SK-N-SH (cell line): Measurements from ENCODE around the gene MEG3. TPM values are rescaled to one million over a fixed set of nuclear protein-coding genes. Genes with fewer than 3 reads are reported as not detected.

Source experiments
- CTCF ChIA-PET: fragments of 300-600, 350-600 bp; formaldehyde crosslinking; extraction: SDS; loops from one replicate; lab custom pipeline; 2021; lab: Yijun Ruan, JAX
- POLR2A ChIA-PET: fragments of 350-600 bp; sonication (Branson Sonifier 250); formaldehyde crosslinking; extraction: SDS; loops from one replicate; lab custom pipeline; 2020; ENCODE audit warnings: antibody characterized with exemption, inconsistent platforms; lab: Yijun Ruan, JAX
- DNase-seq: peaks from one replicate; pipeline ENCODE4 v3.0.0; 2012
- H2AFZ ChIP-seq: fragments of 200-600 bp; sonication (generic); 2 replicates; pipeline ENCODE4 v1.8.1; 2016; ENCODE audit warnings: antibody characterized with exemption, mild to moderate bottlenecking, low read depth
- H3F3A ChIP-seq: fragments of 200-600 bp; sonication (generic); replicated peaks from 2 replicates; pipeline ENCODE3; 2016; ENCODE audit warnings: antibody characterized with exemption, mild to moderate bottlenecking; ENCODE audit not compliant: insufficient read depth
- H3K27ac ChIP-seq, 2 experiments: fragments of 200-500 bp in 1 of 2; fragments of 200-600 bp in 1 of 2; sonication (Bioruptor generic) in 1 of 2; sonication (generic), shearing (Covaris generic) in 1 of 2; 2 replicates each; pipeline versions ENCODE4 v1.5.1 to v1.6.1; 2014 to 2016; ENCODE audit warnings: low read depth in 2 of 2, inconsistent platforms in 1 of 2, low read length in 1 of 2, mild to moderate bottlenecking in 1 of 2, mixed read lengths in 1 of 2
- H3K27me3 ChIP-seq: fragments of 200-600 bp; sonication (generic), shearing (Covaris generic); 2 replicates; pipeline ENCODE4 v1.6.1; 2016; ENCODE audit warnings: mixed run types; ENCODE audit not compliant: insufficient read depth
- H3K36me3 ChIP-seq, 2 experiments: fragments of 200-500 bp in 1 of 2; fragments of 200-600 bp in 1 of 2; sonication (Bioruptor generic) in 1 of 2; sonication (generic) in 1 of 2; replicated peaks in 1 of 2; 2 replicates each; pipeline versions ENCODE3 to v1.5.1; 2014 to 2016; ENCODE audit warnings: low read length in 1 of 2, mild to moderate bottlenecking in 1 of 2; ENCODE audit not compliant: insufficient read depth in 2 of 2, control insufficient read depth in 1 of 2
- H3K4me1 ChIP-seq, 2 experiments: fragments of 200-500 bp in 1 of 2; fragments of 200-600 bp in 1 of 2; sonication (Bioruptor generic) in 1 of 2; sonication (generic), shearing (Covaris generic) in 1 of 2; 2 replicates each; pipeline versions ENCODE4 v1.5.1 to v1.6.1; 2014 to 2016; ENCODE audit warnings: low read depth in 1 of 2, low read length in 1 of 2, mixed run types in 1 of 2; ENCODE audit not compliant: insufficient read depth in 2 of 2, control insufficient read depth in 1 of 2
- H3K4me2 ChIP-seq: fragments of 200-600 bp; sonication (generic), shearing (Covaris generic); 2 replicates; pipeline ENCODE4 v1.6.1; 2017; ENCODE audit warnings: mixed run types
- H3K4me3 ChIP-seq, 2 experiments: fragments of 200-500 bp in 1 of 2; fragments of 200-600 bp in 1 of 2; sonication (Bioruptor generic) in 1 of 2; sonication (generic), shearing (Covaris generic) in 1 of 2; 2 replicates each; pipeline versions ENCODE4 v1.5.1 to v1.8.1; 2014 to 2016; ENCODE audit warnings: low read depth in 2 of 2, inconsistent platforms in 1 of 2, low read length in 1 of 2, mild to moderate bottlenecking in 1 of 2, mixed read lengths in 1 of 2, moderate library complexity in 1 of 2
- H3K79me2 ChIP-seq: fragments of 200-600 bp; sonication (generic); 2 replicates; pipeline ENCODE4 v1.8.1; 2017; ENCODE audit warnings: mild to moderate bottlenecking; ENCODE audit not compliant: insufficient read depth
- H3K9ac ChIP-seq: fragments of 200-600 bp; sonication (generic); 2 replicates; pipeline ENCODE4 v1.6.1; 2017; ENCODE audit warnings: mixed run types
- H3K9me2 ChIP-seq: fragments of 200-600 bp; sonication (generic); 2 replicates; pipeline ENCODE4 v1.6.1; 2017; ENCODE audit warnings: mixed run types
- H3K9me3 ChIP-seq: fragments of 200-600 bp; sonication (generic); 2 replicates; pipeline ENCODE4 v1.6.1; 2017; ENCODE audit warnings: mixed run types, mild to moderate bottlenecking, moderate library complexity
- H4K20me1 ChIP-seq: fragments of 200-600 bp; sonication (generic); 2 replicates; pipeline ENCODE4 v1.6.1; 2017; ENCODE audit warnings: mild to moderate bottlenecking, mixed run types; ENCODE audit not compliant: insufficient read depth
- ELF1 ChIP-seq: IDR thresholded peaks from 2 replicates; pipeline ENCODE4 v1.4.0; 2012
- EZH2phosphoT487 ChIP-seq: fragments of 200-600 bp; sonication (generic); IDR thresholded peaks from 2 replicates; pipeline ENCODE4 v1.6.1; 2017; ENCODE audit warnings: low read depth, mixed run types, mild to moderate bottlenecking, antibody characterized with exemption, moderate library complexity, borderline replicate concordance
- FOXM1 ChIP-seq: IDR thresholded peaks from 2 replicates; pipeline ENCODE4 v1.4.0; 2012; ENCODE audit warnings: low read depth, mild to moderate bottlenecking
- JUND ChIP-seq: IDR thresholded peaks from 2 replicates; pipeline ENCODE4 v1.4.0; 2012
- MEF2A ChIP-seq: IDR thresholded peaks from 2 replicates; pipeline ENCODE4 v1.4.0; 2012; ENCODE audit warnings: low read depth, borderline replicate concordance
- MXI1 ChIP-seq: IDR thresholded peaks from 2 replicates; pipeline ENCODE4 v1.6.1; 2012; ENCODE audit warnings: mild to moderate bottlenecking, low read depth, low read length, improper control_type of control experiment
- RAD21 ChIP-seq: IDR thresholded peaks from 2 replicates; pipeline ENCODE4 v1.6.1; 2012; ENCODE audit warnings: mild to moderate bottlenecking, low read length
- RCOR1 ChIP-seq: fragments of 150-350 bp; IDR thresholded peaks from 2 replicates; pipeline ENCODE4 v1.6.1; 2017; ENCODE audit warnings: antibody characterized with exemption, low read length
- RFX5 ChIP-seq: IDR thresholded peaks from 2 replicates; pipeline ENCODE4 v1.6.1; 2012; ENCODE audit warnings: mild to moderate bottlenecking, improper control_type of control experiment, low read length
- TCF12 ChIP-seq: IDR thresholded peaks from 2 replicates; pipeline ENCODE4 v1.4.0; 2012
- TEAD4 ChIP-seq: IDR thresholded peaks from 2 replicates; pipeline ENCODE4 v1.4.0; 2012; ENCODE audit warnings: mild to moderate bottlenecking, borderline replicate concordance; ENCODE audit not compliant: insufficient read depth
- WGBS: methylation state at CpG from one replicate; pipeline ENCODE4 v1.1.6; 2017; ENCODE audit warnings: low lambda C conversion rate; 5-methylcytosine and 5-hydroxymethylcytosine counted together
- polyA plus RNA-seq, 3 experiments: library from polyadenylated mRNA; depleted of rRNA; stranded (reverse); fragments of >200 nt; gene quantifications; 2 replicates each; pipeline ENCODE4 v1.2.3, GENCODE V29; 2012

MEG3 gene
- polyA plus RNA-seq, 1 of the 3 experiments (the other 2 are of a cell fraction): not detected

DNA sequence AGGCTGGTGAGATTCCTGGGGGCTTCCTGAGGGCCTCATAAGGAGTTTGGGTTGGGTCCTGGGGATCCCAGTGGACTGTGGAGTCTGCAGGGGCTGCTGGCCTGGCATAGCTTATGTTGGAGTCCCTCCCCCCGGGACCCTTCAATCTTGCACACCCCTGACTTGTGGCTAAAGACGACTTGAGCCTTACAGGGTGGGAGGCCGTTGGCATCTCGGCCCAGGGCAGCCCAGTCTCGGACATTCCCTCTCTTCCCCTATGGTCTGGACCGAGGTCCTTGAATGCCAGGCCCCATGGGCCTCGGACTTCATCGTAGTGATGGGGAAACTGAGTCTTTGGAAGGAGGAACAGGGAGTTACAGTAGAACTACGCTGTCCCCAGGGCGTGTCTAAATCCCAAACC, 65.1 kb downstream of the MEG3 start:
- Histone ChIP-seq H3K36me3 (no peaks in the 10 kb centered on the region), H3K4me2 (no peak overlapping the region), H3K9me2 (no peaks in the 10 kb centered on the region), H3F3A (no peaks in the 10 kb centered on the region), H3K27ac (peak overlapping the region in 1 of 2 experiments; percentile 60; a peak in 1 of 4 replicates), H3K79me2 (no peaks in the 10 kb centered on the region), H3K9ac (no peak overlapping the region), H3K4me3 (no peak overlapping the region), H3K9me3 (no peaks in the 10 kb centered on the region), H4K20me1 (no peaks in the 10 kb centered on the region), H3K27me3 (no peaks in the 10 kb centered on the region), H2AFZ (no peak overlapping the region), H3K4me1 (peaks cover 3 to 66% of the 10 kb centered on the region in 2 experiments; a peak in 3 of 4 replicates)
- no peak for DNase-seq
- ChIA-PET POLR2A (interaction anchor here (1.3 kb wide), 1 partner anchor 11 kb away, joined by 4 read pairs; no protein-coding TSS in a partner anchor), CTCF (interaction anchor here (0.7 to 1.5 kb wide), 2 partner anchors 62 to 507 kb away, joined by 3 to 5 read pairs; no protein-coding TSS in a partner anchor)
- WGBS: 51% methylated on average over 6 of the region's 10 CpGs
- TF ChIP-seq MXI1: no peak
- no peak for TF ChIP-seq FOXM1
- no peak for TF ChIP-seq ELF1
- no peak for TF ChIP-seq RCOR1
- TF ChIP-seq RAD21: no peak
- TF ChIP-seq TEAD4: no peak
- TF ChIP-seq EZH2phosphoT487: no peak
- no peak for TF ChIP-seq MEF2A
- TF ChIP-seq JUND: no peak

GRCh38 chr14:100891501-100892445, 65.9 kb downstream of the MEG3 start:
- DNase-seq: no peak
- Histone ChIP-seq H4K20me1 (no peaks in the 10 kb centered on the region), H3K27ac (peak overlapping the region in 1 of 2 experiments; percentile 47; a peak in 1 of 4 replicates)
- TF ChIP-seq TCF12 (no peak), RFX5 (no peak)
- TF ChIP-seq, all 33 proteins: peak for 0
- POLR2A ChIA-PET: interaction anchor here (0.9 to 1.3 kb wide), 2 partner anchors 11 to 119 kb away, joined by 3 to 4 read pairs; no protein-coding TSS in a partner anchor
- Histone ChIP-seq H3K4me2 (no peak overlapping the region), H3K4me1 (peaks cover 3 to 73% of the 10 kb centered on the region in 2 experiments; a peak in 3 of 4 replicates), H2AFZ (no peak overlapping the region), H3K9me2 (no peaks in the 10 kb centered on the region), H3K79me2 (no peaks in the 10 kb centered on the region), H3F3A (no peaks in the 10 kb centered on the region), H3K9me3 (no peaks in the 10 kb centered on the region), H3K4me3 (no peak overlapping the region), H3K9ac (no peak overlapping the region), H3K27me3 (no peaks in the 10 kb centered on the region), H3K36me3 (no peaks in the 10 kb centered on the region)
- WGBS: 59% methylated on average over 4 of the region's 13 CpGs
- CTCF ChIA-PET: interaction anchor here (0.9 to 1.2 kb wide), 2 partner anchors 9 to 509 kb away, joined by 3 to 5 read pairs; no protein-coding TSS in a partner anchor
